GM21723 (cell line): Measurements from ENCODE around the gene STAT3.
"Not testable (repeated sequence)": the region's sequence is repeated elsewhere in the genome, so short reads cannot be mapped to it uniquely, and the experiment has no call there.

Source experiments
- ATAC-seq: cut with Tn5 transposase; IDR thresholded peaks from one replicate; pipeline ENCODE4 v1.9.1; 2021; ENCODE audit warnings: mild to moderate bottlenecking, moderate library complexity; ENCODE audit not compliant: unreplicated experiment

Gene STAT3

DNA sequence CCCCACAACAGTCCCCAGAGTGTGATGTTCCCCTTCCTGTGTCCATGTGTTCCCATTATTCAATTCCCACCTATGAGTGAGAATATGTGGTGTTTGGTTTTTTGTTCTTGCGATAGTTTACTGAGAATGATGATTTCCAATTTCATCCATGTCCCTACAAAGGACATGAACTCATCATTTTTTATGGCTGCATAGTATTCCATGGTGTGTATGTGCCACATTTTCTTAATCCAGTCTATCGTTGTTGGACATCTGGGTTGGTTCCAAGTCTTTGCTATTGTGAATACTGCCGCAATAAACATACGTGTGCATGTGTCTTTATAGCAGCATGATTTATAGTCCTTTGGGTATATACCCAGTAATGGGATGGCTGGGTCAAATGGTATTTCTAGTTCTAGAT, 123.9 kb downstream of the STAT3 start:
- ATAC-seq = not testable (repeated sequence)
